GM12801 (cell line): ENCODE measurements around the gene PRDM16.

Source experiments
- CTCF ChIP-seq: IDR thresholded peaks from one replicate; pipeline ENCODE4 v1.5.1; 2011; ENCODE audit warnings: control low read depth; ENCODE audit not compliant: insufficient read length; ENCODE audit errors: extremely low read depth

Gene PRDM16

GRCh38 chr1:3244025-3244926 lies 175.3 kb downstream of the PRDM16 start:
- TF ChIP-seq CTCF, result no peak

GRCh38 chr1:3244927-3245315 lies 175.9 kb downstream of the PRDM16 start:
- TF ChIP-seq CTCF, result no peak

GRCh38 chr1:3245344-3245743 lies 176.3 kb downstream of the PRDM16 start:
- no peak for TF ChIP-seq CTCF

- no peak for TF ChIP-seq CTCF
These were observed 176.8 kb downstream of the PRDM16 start for GRCh38 chr1:3245768-3246167.

GRCh38 chr1:3246251-3246650 lies 177.2 kb downstream of the PRDM16 start:
- TF ChIP-seq CTCF, result no peak

GRCh38 chr1:3247521-3248121 lies 178.6 kb downstream of the PRDM16 start:
- TF ChIP-seq CTCF, result no peak

- no peak for TF ChIP-seq CTCF
These were observed 179.4 kb downstream of the PRDM16 start for GRCh38 chr1:3248155-3249141.
